Hepatocyte (in vitro differentiated cells): ENCODE data around the gene POLR3B. TPM values are rescaled to one million over a fixed set of nuclear protein-coding genes. Genes with fewer than 3 reads are reported as not detected.

Experiments
- DNase-seq: peaks from one replicate; pipeline ENCODE4 v3.0.0-alpha.2; 2016; ENCODE audit warnings: low spot score
- H2AFZ ChIP-seq: fragments of 200-600 bp; sonication (generic); 2 replicates; pipeline ENCODE4 v1.6.0; 2016; ENCODE audit warnings: antibody characterized with exemption, mild to moderate bottlenecking
- H3K27ac ChIP-seq: fragments of 200-600 bp; sonication (generic); 2 replicates; pipeline ENCODE4 v1.5.1; 2016; ENCODE audit warnings: mild to moderate bottlenecking
- H3K27me3 ChIP-seq: fragments of 200-600 bp; sonication (generic); 2 replicates; pipeline ENCODE4 v1.6.1; 2016
- H3K36me3 ChIP-seq: fragments of 200-600 bp; sonication (generic); replicated peaks from 2 replicates; pipeline ENCODE4 v1.5.1; 2016; ENCODE audit warnings: low read depth; ENCODE audit not compliant: insufficient read depth
- H3K4me1 ChIP-seq: fragments of 200-600 bp; sonication (generic); 2 replicates; pipeline ENCODE4 v1.5.1; 2016; ENCODE audit warnings: mild to moderate bottlenecking, moderate library complexity; ENCODE audit not compliant: insufficient read depth
- H3K4me2 ChIP-seq: fragments of 200-600 bp; sonication (generic); 2 replicates; pipeline ENCODE4 v1.6.0; 2016
- H3K4me3 ChIP-seq: fragments of 200-600 bp; sonication (generic); 2 replicates; pipeline ENCODE4 v1.5.1; 2016; ENCODE audit warnings: mild to moderate bottlenecking
- H3K79me2 ChIP-seq: fragments of 200-600 bp; sonication (generic); 2 replicates; pipeline ENCODE4 v1.6.0; 2017; ENCODE audit warnings: mild to moderate bottlenecking
- H3K9me2 ChIP-seq: fragments of 200-600 bp; sonication (generic); replicated peaks from 2 replicates; pipeline ENCODE4 v1.6.0; 2017; ENCODE audit warnings: mild to moderate bottlenecking; ENCODE audit not compliant: insufficient read depth
- H3K9me3 ChIP-seq: fragments of 200-600 bp; sonication (generic); 2 replicates; pipeline ENCODE4 v1.5.1; 2016; ENCODE audit warnings: low read depth, mild to moderate bottlenecking
- H4K20me1 ChIP-seq: fragments of 200-600 bp; sonication (generic); 2 replicates; pipeline ENCODE4 v1.6.0; 2016; ENCODE audit warnings: mild to moderate bottlenecking; ENCODE audit not compliant: insufficient read depth, poor library complexity, severe bottlenecking
- CTCF ChIP-seq: fragments of 200-600 bp; sonication (generic); IDR thresholded peaks from 2 replicates; pipeline ENCODE4 v1.5.1; 2016; ENCODE audit warnings: antibody characterized with exemption, mild to moderate bottlenecking; ENCODE audit not compliant: poor library complexity
- EZH2 ChIP-seq: fragments of 200-600 bp; sonication (generic); IDR thresholded peaks from 2 replicates; pipeline ENCODE4 v1.6.1; 2016; ENCODE audit warnings: antibody characterized with exemption, mild to moderate bottlenecking, borderline replicate concordance
- EZH2phosphoT487 ChIP-seq: fragments of 200-600 bp; sonication (generic); IDR thresholded peaks from one replicate; pipeline ENCODE4 v1.6.1; 2018; ENCODE audit warnings: antibody characterized with exemption, mild to moderate bottlenecking, low read depth, moderate library complexity; ENCODE audit not compliant: unreplicated experiment, severe bottlenecking
- WGBS: methylation state at CpG from one replicate; pipeline ENCODE4 v1.1.6; 2016; ENCODE audit warnings: low lambda C conversion rate; ENCODE audit errors: missing lambda C conversion rate; 5-methylcytosine and 5-hydroxymethylcytosine counted together
- polyA plus RNA-seq: library from polyadenylated mRNA; unstranded; fragments of >200 nt; fragmentation: Nextera tagmentation; extraction: Ambion mirVana; gene quantifications from 2 replicates; pipeline ENCODE4 v1.2.1, GENCODE V29; 2016
- total RNA-seq: library from RNA; depleted of rRNA; stranded (reverse); fragments of >200 nt; gene quantifications from 2 replicates; pipeline ENCODE4 v1.2.3, GENCODE V29; 2014

Gene POLR3B
- total and polyA plus RNA-seq, 2 experiments from 2014 or later, result 8.4 to 10.4 TPM

GRCh38 chr12:106429636-106430035, 72.1 kb downstream of the POLR3B start:
- Histone ChIP-seq H3K9me3 (no peaks in the 10 kb centered on the region), H3K27me3 (no peaks in the 10 kb centered on the region), H3K4me1 (peaks cover 3% of the 10 kb centered on the region), H3K9me2 (no peaks in the 10 kb centered on the region), H3K27ac (no peak overlapping the region), H3K79me2 (no peaks in the 10 kb centered on the region), H4K20me1 (no peaks in the 10 kb centered on the region), H3K4me2 (no peak overlapping the region), H3K4me3 (no peak overlapping the region), H3K36me3 (no peaks in the 10 kb centered on the region), H2AFZ (no peak overlapping the region)
- TF ChIP-seq EZH2phosphoT487, result no peak
- TF ChIP-seq EZH2, result no peak
- TF ChIP-seq CTCF, result no peak
- no peak for DNase-seq
- 100% methylated on average over 1 of the region's 1 CpG for WGBS

- no peak overlapping the region for H3K4me2 ChIP-seq
- H3K36me3 ChIP-seq, result no peaks in the 10 kb centered on the region
These were observed 74.4 kb downstream of the POLR3B start for GRCh38 chr12:106431839-106432411.

GRCh38 chr12:106433055-106433454, 75.5 kb downstream of the POLR3B start:
- H3K9me3 ChIP-seq, result no peaks in the 10 kb centered on the region
- H3K36me3 ChIP-seq, result no peaks in the 10 kb centered on the region
- H3K4me3 ChIP-seq, result no peak overlapping the region
- H4K20me1 ChIP-seq, result no peaks in the 10 kb centered on the region
- peaks cover 2% of the 10 kb centered on the region for H3K4me1 ChIP-seq
- WGBS, result 80% methylated on average over 2 of the region's 2 CpGs
- H2AFZ ChIP-seq, result no peak overlapping the region
- no peak overlapping the region for H3K27ac ChIP-seq
- DNase-seq, result no peak
- H3K4me2 ChIP-seq, result no peak overlapping the region
- H3K27me3 ChIP-seq, result no peaks in the 10 kb centered on the region
- TF ChIP-seq EZH2 (no peak), CTCF (no peak), EZH2phosphoT487 (no peak)
- no peaks in the 10 kb centered on the region for H3K9me2 ChIP-seq
- H3K79me2 ChIP-seq, result no peaks in the 10 kb centered on the region

More at GRCh38 chr12:106431839-106432411, 74.4 kb downstream of the POLR3B start:
- H3K9me3 ChIP-seq, result no peaks in the 10 kb centered on the region
- TF ChIP-seq EZH2 (no peak), CTCF (no peak), EZH2phosphoT487 (no peak)
- WGBS, result 92% methylated on average over 3 of the region's 3 CpGs
- no peak overlapping the region for H3K27ac ChIP-seq
- H2AFZ ChIP-seq, result no peak overlapping the region
- no peaks in the 10 kb centered on the region for H3K9me2 ChIP-seq
- H3K27me3 ChIP-seq, result no peaks in the 10 kb centered on the region
- peaks cover 3% of the 10 kb centered on the region for H3K4me1 ChIP-seq
- no peaks in the 10 kb centered on the region for H3K79me2 ChIP-seq
- no peak overlapping the region for H3K4me3 ChIP-seq
- H4K20me1 ChIP-seq, result no peaks in the 10 kb centered on the region
- no peak for DNase-seq

DNA sequence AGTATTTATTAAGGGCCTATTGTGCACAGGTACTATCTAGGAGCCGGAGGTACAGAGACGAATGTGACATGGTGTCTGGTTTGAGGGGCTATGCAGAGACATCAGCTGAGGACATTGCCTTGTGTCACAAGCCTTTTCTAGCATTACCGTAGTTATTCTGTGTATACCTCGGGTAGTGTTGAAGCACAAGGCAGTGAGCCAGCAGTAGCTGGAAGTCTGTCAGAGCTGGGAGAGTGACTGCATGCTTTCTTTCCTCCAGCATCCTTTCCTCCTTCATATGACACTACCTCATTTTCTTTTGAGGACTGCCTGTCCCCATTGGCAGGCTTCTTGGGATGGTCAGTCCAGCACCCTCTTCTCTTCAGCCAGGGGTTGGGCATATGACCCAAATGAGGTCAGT, 77.0 kb downstream of the POLR3B start:
- no peaks in the 10 kb centered on the region for H3K27me3 ChIP-seq
- H3K79me2 ChIP-seq, result no peaks in the 10 kb centered on the region
- no peaks in the 10 kb centered on the region for H4K20me1 ChIP-seq
- no peak overlapping the region for H3K4me2 ChIP-seq
- no peaks in the 10 kb centered on the region for H3K4me1 ChIP-seq
- no peaks in the 10 kb centered on the region for H3K9me2 ChIP-seq
- no peak overlapping the region for H2AFZ ChIP-seq
- no peak for DNase-seq
- no peaks in the 10 kb centered on the region for H3K9me3 ChIP-seq
- H3K4me3 ChIP-seq, result no peak overlapping the region
- TF ChIP-seq EZH2phosphoT487 (no peak), EZH2 (no peak), CTCF (no peak)
- H3K27ac ChIP-seq, result no peak overlapping the region
- WGBS, result 99% methylated on average over 4 of the region's 4 CpGs
- H3K36me3 ChIP-seq, result no peaks in the 10 kb centered on the region
